PFSK-1 (cell line): ENCODE measurements around the gene MALAT1.

Experiments used
- POLR2AphosphoS5 ChIP-seq: IDR thresholded peaks from 2 replicates; pipeline ENCODE4 v1.6.1; 2012; ENCODE audit warnings: low read depth, mild to moderate bottlenecking, control low read depth, low read length, moderate library complexity
- TAF1 ChIP-seq: IDR thresholded peaks from 2 replicates; pipeline ENCODE4 v1.6.1; 2012; ENCODE audit warnings: low read length, control low read depth, borderline replicate concordance; ENCODE audit not compliant: insufficient read depth
- TF ChIP-seq, protein P1 (sequence below), 2 experiments: IDR thresholded peaks; 2 replicates each; pipeline versions ENCODE4 v1.6.1 to v1.8.0; 2011 to 2012; ENCODE audit warnings: low read depth in 2 of 2, low read length in 2 of 2, control low read depth in 1 of 2, inconsistent platforms in 1 of 2, mild to moderate bottlenecking in 1 of 2, moderate library complexity in 1 of 2; ENCODE audit not compliant: insufficient read depth in 1 of 2

GRCh38 chr11:65470433-65471049 is 28.3 kb upstream of the MALAT1 start:
- TF ChIP-seq POLR2AphosphoS5 = no peak
- TF ChIP-seq TAF1 = no peak
- TF ChIP-seq, protein P1, sequence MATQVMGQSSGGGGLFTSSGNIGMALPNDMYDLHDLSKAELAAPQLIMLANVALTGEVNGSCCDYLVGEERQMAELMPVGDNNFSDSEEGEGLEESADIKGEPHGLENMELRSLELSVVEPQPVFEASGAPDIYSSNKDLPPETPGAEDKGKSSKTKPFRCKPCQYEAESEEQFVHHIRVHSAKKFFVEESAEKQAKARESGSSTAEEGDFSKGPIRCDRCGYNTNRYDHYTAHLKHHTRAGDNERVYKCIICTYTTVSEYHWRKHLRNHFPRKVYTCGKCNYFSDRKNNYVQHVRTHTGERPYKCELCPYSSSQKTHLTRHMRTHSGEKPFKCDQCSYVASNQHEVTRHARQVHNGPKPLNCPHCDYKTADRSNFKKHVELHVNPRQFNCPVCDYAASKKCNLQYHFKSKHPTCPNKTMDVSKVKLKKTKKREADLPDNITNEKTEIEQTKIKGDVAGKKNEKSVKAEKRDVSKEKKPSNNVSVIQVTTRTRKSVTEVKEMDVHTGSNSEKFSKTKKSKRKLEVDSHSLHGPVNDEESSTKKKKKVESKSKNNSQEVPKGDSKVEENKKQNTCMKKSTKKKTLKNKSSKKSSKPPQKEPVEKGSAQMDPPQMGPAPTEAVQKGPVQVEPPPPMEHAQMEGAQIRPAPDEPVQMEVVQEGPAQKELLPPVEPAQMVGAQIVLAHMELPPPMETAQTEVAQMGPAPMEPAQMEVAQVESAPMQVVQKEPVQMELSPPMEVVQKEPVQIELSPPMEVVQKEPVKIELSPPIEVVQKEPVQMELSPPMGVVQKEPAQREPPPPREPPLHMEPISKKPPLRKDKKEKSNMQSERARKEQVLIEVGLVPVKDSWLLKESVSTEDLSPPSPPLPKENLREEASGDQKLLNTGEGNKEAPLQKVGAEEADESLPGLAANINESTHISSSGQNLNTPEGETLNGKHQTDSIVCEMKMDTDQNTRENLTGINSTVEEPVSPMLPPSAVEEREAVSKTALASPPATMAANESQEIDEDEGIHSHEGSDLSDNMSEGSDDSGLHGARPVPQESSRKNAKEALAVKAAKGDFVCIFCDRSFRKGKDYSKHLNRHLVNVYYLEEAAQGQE (IDR thresholded peaks at IDR 0.05; ENCODE audit: insufficient read depth in 1 of 2, low read depth in 2 of 2, low read length in 2 of 2) = no peak
